Activated T-cell treated with anti-CD3 and anti-CD28 coated beads, Interleukin-2, amount 50 U/mL, for 4 hours (primary cell): ENCODE measurements around the gene GALNT17. TPM values are rescaled to one million over a fixed set of nuclear protein-coding genes. Genes with fewer than 3 reads are reported as not detected.
"Not testable (repeated sequence)": the region's sequence is repeated elsewhere in the genome, so short reads cannot be mapped to it uniquely, and the experiment has no call there.

Experiments used
- ATAC-seq, 2 donors: fragments of 200-7000 bp; cut with Tn5 transposase; one replicate each; pipeline ENCODE4 v1.10.0; 2021
- DNase-seq: peaks from one replicate; pipeline ENCODE4 v3.0.0-alpha.2; 2020
- H3K27me3 Mint-ChIP-seq: one replicate; pipeline ENCODE4 v1.8.0; 2021; ENCODE audit warnings: low read depth, mixed read lengths
- H3K36me3 Mint-ChIP-seq: one replicate; pipeline ENCODE4 v1.8.0; 2022; ENCODE audit warnings: mixed read lengths; ENCODE audit not compliant: insufficient read depth
- H3K4me1 Mint-ChIP-seq: one replicate; pipeline ENCODE4 v1.8.0; 2021; ENCODE audit warnings: low read depth, mixed read lengths
- H3K4me3 Mint-ChIP-seq: one replicate; pipeline ENCODE4 v1.8.0; 2021; ENCODE audit warnings: mild to moderate bottlenecking, moderate library complexity, mixed read lengths
- H3K9me3 Mint-ChIP-seq: one replicate; pipeline ENCODE4 v1.8.0; 2021; ENCODE audit warnings: mixed read lengths
- total RNA-seq, 3 donors: library from RNA; stranded (reverse); gene quantifications; one replicate each; pipeline ENCODE4 v1.2.1, GENCODE V29; 2021

Gene GALNT17
- total RNA-seq, 3 donors from 2014 or later = 0.30 TPM; not detected in 2

DNA sequence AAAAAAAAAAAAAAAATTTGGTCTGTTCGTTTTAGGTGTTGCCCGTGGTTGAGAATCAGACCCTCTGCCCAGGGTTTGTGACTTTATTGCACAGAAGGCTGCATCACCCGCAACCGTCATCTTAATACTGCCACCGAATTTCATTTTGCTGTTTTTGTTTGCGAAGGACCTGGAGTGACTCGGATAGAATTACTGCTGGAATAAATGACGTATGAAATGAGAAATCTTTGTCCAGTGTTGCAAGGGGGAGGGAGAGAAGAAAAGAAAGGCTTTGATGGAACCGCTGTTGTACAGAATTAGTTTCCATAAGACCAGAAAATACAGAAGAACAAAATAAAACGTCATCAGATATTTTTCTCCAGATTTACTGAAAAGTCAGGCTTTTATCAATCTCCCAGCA is 103.3 kb downstream of the GALNT17 start:
- Mint-ChIP-seq H3K4me3 (no peak overlapping the region), H3K4me1 (no peaks in the 10 kb centered on the region), H3K27me3 (no peaks in the 10 kb centered on the region), H3K9me3 (peaks cover 27% of the 10 kb centered on the region), H3K36me3 (no peaks in the 10 kb centered on the region)
- DNase-seq = no peak
- ATAC-seq = no peak

DNA sequence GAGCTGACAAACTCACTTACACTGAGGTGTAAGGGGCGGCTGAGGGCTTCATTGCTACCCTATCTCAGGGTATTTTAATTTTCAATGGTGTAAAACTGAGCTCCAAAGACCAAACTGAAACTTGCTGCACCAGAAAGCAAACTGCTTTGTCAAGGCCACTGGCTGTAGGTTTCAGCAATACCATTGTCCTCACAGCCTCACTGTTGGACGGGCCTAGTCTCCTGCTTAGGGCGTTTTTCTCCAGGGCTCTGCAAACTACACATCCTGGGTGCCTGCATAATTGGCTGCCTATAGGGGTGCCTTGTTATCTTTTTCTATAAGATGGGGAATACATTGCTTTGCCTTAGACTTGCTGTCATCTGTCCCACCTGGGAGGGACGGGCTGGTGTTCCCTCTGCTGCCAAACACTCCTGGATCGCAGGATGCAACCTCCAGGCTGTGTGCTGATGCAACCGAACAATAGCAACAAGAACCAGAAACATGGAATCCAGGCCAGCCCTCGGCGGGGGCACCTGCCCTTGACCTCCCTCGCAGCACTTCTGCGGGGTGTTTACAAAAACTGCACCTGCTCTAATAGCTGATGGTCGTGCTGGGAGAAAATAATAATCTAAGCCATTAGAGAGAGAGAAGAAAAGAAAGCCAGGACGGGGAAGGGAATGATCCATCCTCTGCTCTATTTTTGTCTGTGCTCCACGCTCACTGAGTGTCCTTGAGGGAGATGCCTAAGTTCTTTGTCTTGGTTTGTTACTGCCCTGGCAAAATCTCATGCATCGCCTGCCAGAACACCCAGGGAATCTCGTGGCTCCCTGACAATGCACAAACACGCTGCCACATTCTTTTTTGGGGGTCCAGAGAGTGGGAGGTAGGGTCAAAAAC is 104.5 kb downstream of the GALNT17 start:
- Mint-ChIP-seq H3K27me3 (no peaks in the 10 kb centered on the region), H3K4me3 (no peak overlapping the region), H3K9me3 (peaks cover 18% of the 10 kb centered on the region), H3K4me1 (no peaks in the 10 kb centered on the region), H3K36me3 (no peaks in the 10 kb centered on the region)
- DNase-seq (no peak), ATAC-seq (no peak)

DNA sequence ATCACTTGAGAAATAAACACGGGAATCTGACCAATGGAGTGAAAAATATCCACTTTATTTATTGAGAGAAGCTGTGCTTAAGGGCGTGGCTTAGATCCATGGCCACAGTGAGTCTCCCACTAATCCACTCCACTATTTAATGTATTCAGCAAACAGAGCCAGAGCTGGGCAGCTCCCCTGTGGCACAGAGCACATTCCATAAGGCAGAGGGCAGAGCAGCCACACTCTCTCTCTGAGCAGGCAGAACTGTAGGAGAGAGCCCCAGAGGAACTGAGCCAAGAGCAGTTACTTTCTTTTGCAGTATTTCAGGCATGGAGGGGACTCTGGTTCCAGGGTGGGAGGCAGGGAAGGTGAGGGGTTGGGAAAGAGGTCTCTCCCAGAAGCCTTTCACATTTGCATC is 106.0 kb downstream of the GALNT17 start:
- no peaks in the 10 kb centered on the region for H3K27me3 Mint-ChIP-seq
- H3K36me3 Mint-ChIP-seq = no peaks in the 10 kb centered on the region
- no peak for DNase-seq
- H3K4me3 Mint-ChIP-seq = no peak overlapping the region
- H3K4me1 Mint-ChIP-seq = no peaks in the 10 kb centered on the region
- ATAC-seq = no peak
- H3K9me3 Mint-ChIP-seq = peaks cover 9% of the 10 kb centered on the region

DNA sequence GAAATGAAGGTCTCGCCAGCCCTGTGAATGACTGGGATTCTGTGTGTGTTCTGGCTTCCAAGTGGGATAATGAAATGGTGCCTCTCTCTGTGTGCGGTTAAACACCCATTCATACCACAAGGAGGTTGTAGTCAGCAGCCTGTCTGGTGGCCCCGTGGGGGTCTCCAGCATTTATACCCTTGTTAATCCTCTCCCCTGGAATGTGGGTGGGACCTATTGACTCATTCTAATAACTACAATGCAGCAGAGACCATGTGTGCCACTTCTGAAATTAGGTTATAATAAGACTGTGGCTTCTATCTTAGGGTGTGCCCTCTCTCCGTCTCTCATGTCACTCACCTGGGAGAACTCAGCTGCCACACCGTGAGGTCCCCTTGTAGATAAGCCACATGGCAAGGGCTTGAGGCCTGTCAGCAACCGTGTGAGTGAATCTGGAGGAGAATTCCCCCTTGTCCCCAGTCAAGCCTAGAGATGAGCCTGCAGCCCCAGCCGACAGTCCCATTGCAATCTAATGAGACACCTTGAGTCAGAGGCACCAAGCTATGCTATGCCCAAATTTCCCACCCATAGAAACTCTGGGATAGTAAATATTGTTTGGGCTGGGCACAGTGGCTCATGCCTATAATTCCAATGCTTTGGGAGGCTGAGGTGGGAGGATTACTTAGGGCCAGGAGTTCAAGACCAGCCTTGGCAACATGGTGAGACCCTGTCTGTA is 106.8 kb downstream of the GALNT17 start:
- DNase-seq (no peak), ATAC-seq (no peak)
- Mint-ChIP-seq H3K27me3 (no peaks in the 10 kb centered on the region), H3K4me1 (no peaks in the 10 kb centered on the region), H3K36me3 (no peaks in the 10 kb centered on the region), H3K9me3 (peaks cover 15% of the 10 kb centered on the region), H3K4me3 (no peak overlapping the region)

DNA sequence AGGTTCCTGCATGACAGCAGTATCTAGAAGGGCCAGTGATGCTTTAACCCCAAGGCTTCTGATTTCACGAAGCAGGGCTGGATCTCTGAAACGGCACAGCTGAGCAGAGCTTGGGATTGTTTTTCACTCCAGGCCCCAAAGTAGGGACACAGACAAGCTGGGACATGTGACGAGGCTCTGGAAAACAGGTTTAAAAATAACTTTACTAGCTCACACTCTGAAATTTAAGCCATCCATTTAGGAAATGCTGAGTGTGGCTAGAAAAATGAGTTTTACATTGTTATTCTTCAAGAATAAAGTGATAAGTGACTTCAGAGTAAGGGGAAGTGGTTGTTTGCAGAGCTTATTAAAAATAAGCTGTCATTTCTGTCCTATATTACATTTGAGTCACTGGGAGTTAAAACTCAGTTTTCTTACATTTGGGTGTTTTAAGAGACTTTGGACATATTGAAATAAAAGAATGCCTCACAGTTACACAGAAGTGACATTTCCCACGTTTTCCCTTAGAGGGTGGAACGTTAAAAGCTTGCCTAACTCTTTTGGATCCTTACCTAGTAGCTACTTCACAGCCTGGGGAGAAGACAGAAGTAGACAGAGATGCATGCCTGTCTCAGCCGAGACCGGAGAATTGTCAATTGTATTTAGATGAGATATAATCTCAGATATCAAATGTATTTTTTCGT is 107.8 kb downstream of the GALNT17 start:
- Mint-ChIP-seq H3K4me3 (no peak overlapping the region), H3K9me3 (peaks cover 13% of the 10 kb centered on the region), H3K36me3 (no peaks in the 10 kb centered on the region), H3K4me1 (no peaks in the 10 kb centered on the region), H3K27me3 (no peaks in the 10 kb centered on the region)
- DNase-seq = no peak
- no peak for ATAC-seq

DNA sequence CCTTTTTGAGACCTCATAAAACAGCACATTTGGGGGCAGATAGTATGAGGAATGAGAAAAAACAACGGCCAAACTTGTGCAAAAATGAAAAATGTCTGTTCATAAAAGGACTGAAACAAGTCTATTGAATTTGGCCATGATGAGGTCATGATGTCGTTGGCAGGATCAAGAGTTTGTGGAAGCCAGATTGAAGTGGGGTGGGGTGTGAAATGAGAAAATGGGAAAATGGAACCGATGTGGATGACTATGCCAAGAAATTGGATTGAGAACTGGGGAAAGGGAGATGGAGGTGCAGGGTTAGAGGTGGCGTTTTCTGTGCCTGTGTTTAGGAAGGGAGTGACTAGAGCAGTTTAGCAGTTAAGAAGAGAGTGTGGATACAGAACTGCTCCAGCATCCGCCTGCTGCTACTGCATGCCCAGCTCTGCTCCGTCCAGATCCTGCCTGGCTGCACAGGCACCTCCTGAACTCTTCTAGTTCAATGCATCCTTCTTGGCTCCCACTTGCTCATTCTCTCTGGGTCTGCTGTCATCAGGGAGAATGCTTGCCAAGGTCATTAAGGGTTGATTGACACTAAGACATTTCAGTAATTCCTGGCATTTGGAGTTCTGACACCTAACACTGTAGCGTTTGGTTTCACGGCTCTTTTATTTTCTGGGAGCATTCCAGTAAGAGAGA is 111.9 kb downstream of the GALNT17 start:
- Mint-ChIP-seq H3K27me3 (no peaks in the 10 kb centered on the region), H3K9me3 (peaks cover 17% of the 10 kb centered on the region), H3K4me1 (no peaks in the 10 kb centered on the region), H3K36me3 (no peaks in the 10 kb centered on the region), H3K4me3 (no peak overlapping the region)
- ATAC-seq = no peak
- DNase-seq = no peak

DNA sequence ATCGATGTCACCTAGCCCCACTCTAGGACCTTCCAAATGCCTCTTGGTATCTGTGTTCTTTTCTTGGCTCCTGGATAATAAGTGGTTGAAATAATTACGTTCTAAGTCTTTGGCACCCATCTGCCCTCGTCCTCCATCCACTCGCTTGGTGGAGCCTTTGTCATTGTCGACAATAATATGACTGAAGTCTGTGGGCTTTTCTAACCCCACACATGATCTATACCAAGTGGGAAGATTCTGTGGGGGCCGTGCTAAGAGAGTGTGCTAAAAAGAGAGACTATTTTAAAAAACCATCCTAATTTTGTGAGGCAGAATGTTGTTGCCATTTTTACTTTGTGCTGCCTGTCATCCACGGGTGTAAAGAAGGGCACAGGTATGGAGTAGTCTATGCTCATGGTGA is 113.1 kb downstream of the GALNT17 start:
- Mint-ChIP-seq H3K4me3 (no peak overlapping the region), H3K27me3 (no peaks in the 10 kb centered on the region), H3K36me3 (no peaks in the 10 kb centered on the region), H3K9me3 (peaks cover 17% of the 10 kb centered on the region), H3K4me1 (no peaks in the 10 kb centered on the region)
- DNase-seq (no peak), ATAC-seq (no peak)

DNA sequence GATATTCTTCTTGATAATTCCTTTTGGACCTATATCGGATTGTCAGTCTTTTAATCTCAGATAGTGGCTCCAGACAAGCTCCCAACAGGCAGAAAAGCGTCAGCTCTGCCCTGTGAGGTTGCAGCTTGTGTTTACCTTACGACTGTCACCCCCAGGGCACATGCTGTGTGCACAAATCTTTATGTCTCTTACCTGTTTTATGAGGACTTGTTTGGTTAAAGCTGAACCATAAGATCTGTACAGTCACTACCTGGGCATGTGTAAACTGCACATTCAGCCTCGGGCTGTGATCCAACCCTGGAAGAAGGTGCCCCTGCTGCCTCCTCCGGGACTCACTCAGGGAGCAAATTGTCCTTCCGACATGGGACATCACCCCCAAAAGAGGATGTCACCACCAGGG is 119.8 kb downstream of the GALNT17 start:
- no peaks in the 10 kb centered on the region for H3K4me1 Mint-ChIP-seq
- ATAC-seq (no peak), DNase-seq (no peak)
- no peak overlapping the region for H3K4me3 Mint-ChIP-seq
- no peaks in the 10 kb centered on the region for H3K36me3 Mint-ChIP-seq
- no peaks in the 10 kb centered on the region for H3K27me3 Mint-ChIP-seq
- H3K9me3 Mint-ChIP-seq = peaks cover 12% of the 10 kb centered on the region

DNA sequence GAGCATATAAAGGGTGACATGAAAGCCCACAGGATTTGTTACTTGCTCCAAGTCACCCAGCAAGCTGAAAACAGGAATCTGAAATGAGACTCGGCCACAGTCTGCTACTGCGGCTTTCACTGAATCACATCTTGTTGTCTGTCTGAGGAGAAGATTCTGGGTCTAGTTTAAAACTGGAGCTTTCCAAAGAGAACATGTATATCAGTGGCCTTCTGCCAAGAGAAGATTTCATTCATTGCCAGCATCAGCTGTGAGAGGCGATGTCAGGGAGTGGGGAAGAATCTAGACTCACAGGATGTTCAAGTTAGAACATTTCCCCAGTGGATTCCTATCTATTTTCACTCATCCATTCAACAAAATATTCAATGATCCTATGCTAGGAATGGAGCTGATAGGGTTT is 122.8 kb downstream of the GALNT17 start:
- Mint-ChIP-seq H3K4me3 (no peak overlapping the region), H3K27me3 (no peaks in the 10 kb centered on the region), H3K4me1 (no peaks in the 10 kb centered on the region), H3K9me3 (peaks cover 19% of the 10 kb centered on the region), H3K36me3 (no peaks in the 10 kb centered on the region)
- DNase-seq (no peak), ATAC-seq (no peak)

DNA sequence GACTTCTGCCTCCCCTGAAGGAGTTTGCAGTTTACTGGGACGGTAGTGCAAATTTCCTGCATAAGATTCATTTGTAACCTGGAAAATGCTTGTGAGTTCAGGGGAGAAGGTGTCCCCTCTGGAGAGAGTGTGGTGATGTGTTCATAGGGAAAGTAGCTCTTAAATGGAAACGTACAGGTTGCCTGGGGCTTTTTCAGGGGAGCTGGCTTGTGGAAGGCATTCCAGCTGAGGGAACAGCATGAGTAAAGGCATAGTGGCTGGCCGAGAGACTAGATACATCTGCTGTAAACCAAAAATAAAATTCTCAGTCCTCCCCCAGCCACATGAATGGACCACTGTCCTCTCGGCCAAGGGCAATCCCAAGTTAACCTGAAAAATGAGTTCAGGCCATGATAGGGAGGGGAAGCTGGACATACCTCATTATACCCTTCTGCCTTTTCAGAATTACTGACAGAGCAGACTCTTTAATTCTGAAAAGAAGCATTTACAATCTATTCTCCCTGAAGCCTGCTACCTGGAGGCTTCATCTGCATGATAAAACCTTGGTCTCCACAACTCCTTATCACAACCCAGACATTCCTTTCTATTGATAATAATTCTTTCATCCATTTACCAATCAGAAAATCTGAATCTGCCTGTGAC is 123.7 kb downstream of the GALNT17 start:
- no peaks in the 10 kb centered on the region for H3K36me3 Mint-ChIP-seq
- H3K9me3 Mint-ChIP-seq = peaks cover 19% of the 10 kb centered on the region
- no peak overlapping the region for H3K4me3 Mint-ChIP-seq
- DNase-seq = no peak
- no peaks in the 10 kb centered on the region for H3K27me3 Mint-ChIP-seq
- no peaks in the 10 kb centered on the region for H3K4me1 Mint-ChIP-seq
- no peak for ATAC-seq

DNA sequence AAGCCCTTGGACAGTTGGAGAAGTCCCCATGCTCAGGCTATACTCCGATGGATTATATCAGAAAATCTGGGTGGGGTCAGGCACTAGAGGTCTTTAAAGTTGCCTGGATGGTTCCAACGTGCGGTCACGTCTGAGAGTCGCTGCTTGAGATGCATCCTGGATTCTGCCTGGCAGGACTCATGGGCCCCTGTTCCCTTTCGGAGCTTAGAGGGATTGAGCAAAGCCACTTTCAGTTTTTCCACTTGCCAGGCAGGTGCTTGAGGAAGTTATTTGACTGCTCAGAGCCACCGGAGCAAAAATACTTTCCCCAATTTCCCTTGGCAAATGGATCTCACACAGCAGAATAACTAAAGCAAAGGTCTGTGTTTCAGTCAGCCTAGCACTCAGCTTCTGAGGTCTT is 129.1 kb downstream of the GALNT17 start:
- DNase-seq (no peak), ATAC-seq (no peak)
- Mint-ChIP-seq H3K4me3 (no peak overlapping the region), H3K27me3 (no peaks in the 10 kb centered on the region), H3K36me3 (no peaks in the 10 kb centered on the region), H3K9me3 (peaks cover 22% of the 10 kb centered on the region), H3K4me1 (no peaks in the 10 kb centered on the region)

DNA sequence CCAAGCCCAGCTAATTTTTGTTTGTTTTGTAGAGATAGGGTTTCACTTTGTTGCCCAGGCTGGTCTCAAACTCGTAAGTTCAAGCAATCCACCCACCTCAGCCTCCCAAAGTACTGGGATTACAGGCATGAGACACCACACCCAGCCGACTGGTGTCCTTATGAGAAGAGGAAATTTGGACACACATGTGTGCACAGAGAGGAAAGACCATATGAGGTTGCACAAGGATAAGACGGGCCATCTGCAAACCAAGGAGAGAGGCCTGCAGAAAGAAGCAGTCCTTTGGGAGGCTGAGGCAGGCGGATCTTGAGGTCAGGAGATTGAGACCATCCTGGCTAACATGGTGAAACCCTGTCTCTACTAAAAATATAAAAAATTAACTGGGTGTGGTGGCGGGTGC is 130.9 kb downstream of the GALNT17 start:
- not testable (repeated sequence) for H3K4me1 Mint-ChIP-seq, ATAC-seq, H3K36me3 Mint-ChIP-seq, H3K27me3 Mint-ChIP-seq, H3K4me3 Mint-ChIP-seq, DNase-seq
- peaks cover 27% of the 10 kb centered on the region for H3K9me3 Mint-ChIP-seq

DNA sequence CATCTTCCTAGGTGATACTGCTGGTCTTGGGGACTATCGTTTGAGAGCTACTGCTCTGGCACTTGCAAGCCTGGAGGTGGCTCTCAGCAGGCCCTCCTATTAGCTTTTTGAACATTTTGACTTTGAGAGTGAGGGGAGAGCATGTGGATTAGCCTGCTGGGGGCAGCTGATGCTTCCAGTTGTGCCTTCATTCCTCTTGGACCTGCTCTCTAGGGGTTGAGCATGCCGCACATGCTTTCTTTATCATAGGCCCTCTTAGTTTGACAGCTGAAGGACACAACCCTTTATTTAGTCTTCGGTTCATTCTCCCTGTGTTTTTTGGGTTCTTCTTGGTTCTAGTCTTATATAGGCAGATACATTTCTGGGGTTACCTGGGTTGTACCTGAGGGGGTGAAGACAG is 132.1 kb downstream of the GALNT17 start:
- Mint-ChIP-seq H3K9me3 (peaks cover 19% of the 10 kb centered on the region), H3K36me3 (no peaks in the 10 kb centered on the region), H3K4me3 (no peak overlapping the region), H3K27me3 (no peaks in the 10 kb centered on the region), H3K4me1 (no peaks in the 10 kb centered on the region)
- DNase-seq (no peak), ATAC-seq (no peak)

DNA sequence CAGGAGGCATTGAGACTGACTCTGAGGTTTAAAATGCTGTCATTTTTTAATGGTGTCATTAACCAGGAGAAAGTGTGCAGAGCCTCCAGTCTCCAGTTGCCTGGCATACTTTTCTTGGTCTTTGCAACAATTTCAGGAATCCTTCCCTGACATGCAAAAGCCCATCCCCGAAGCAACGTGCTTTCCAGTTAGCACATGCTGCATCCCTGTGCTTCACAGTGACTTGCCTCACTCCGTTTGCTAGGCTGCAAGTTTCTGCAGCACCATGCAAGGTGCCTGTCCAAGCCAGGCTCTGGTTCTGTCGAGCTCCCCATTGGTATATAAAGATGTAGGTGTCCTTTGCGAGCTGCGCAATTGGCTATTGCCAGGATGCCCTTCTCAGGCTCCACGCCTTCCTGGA is 135.0 kb downstream of the GALNT17 start:
- Mint-ChIP-seq H3K4me3 (no peak overlapping the region), H3K4me1 (no peaks in the 10 kb centered on the region), H3K9me3 (peaks cover 36% of the 10 kb centered on the region), H3K36me3 (no peaks in the 10 kb centered on the region), H3K27me3 (no peaks in the 10 kb centered on the region)
- DNase-seq (no peak), ATAC-seq (no peak)
